Muscle of arm (tissue), 12 donors: Measurements from ENCODE around the gene MYMK. TPM values are rescaled to one million over a fixed set of nuclear protein-coding genes. Genes with fewer than 3 reads are reported as not detected.

Experiments
- DNase-seq: peaks from one replicate; pipeline ENCODE4 v3.0.0-alpha.2; 2013
- polyA plus RNA-seq, 12 donors: library from polyadenylated mRNA; unstranded; fragments of 120-200 nt; gene quantifications; one replicate each; pipeline ENCODE4 v1.2.1, GENCODE V29; 2013; ENCODE audit not compliant: insufficient read length in 12 of 12

MYMK gene
- polyA plus RNA-seq, 12 donors, result 18.1 to 68.0 (median 49.3) TPM; not detected in 1

DNA sequence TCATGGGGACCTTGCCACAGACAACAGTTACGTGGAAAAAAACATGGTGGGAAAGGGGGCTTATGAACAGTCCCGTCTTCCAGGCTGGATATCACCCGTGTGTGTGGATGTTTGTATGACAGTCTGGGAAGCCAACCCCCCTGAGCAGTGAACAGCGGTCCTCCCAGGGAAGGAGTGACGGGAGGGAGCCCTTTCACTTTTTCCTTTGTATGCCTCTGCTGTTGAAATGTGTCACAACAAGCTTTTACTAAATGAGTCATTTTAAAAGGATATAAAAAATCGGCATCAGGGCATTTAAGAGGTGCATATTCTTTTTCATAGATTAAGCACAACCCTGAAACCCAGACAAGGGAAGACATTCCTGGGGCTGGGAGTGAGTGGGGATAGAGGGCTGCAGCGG lies 5.1 kb downstream of the MYMK start:
- no peak for DNase-seq

DNA sequence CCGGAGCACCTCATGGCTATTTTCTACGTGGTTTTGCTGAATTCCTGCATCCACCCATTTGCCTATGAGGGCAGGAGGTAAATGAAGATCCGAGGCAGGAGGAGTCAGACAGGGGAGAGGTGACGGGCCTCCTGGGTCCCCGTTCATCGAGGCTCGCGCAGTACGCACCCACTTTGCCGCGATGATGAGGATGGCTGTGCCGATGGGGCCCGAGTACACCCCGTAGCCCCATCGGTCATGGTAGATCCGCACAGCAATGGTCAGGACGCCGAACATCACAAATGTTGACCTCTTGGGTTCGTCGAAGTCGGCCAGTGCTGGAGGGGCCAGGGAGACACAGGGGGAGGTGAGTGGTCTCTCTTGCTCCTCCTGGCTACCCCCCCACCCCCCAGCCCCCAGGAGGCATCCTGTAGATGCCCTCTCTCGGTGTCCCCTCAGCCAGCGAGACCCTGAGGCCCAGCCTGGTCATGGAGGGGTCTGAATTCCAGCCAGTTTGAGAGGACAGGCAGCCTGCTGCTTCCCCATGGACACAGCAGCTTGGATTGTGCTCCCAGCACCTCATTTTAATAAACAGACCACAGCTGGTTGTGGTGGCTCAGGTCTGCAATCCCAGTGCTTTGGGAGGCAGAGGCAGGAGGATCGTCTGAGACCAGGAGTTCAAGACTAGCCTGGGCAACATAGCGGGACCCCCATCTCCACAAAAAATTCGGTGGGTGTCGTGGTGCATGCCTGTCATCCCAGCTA lies 5.9 kb downstream of the MYMK start:
- no peak for DNase-seq

DNA sequence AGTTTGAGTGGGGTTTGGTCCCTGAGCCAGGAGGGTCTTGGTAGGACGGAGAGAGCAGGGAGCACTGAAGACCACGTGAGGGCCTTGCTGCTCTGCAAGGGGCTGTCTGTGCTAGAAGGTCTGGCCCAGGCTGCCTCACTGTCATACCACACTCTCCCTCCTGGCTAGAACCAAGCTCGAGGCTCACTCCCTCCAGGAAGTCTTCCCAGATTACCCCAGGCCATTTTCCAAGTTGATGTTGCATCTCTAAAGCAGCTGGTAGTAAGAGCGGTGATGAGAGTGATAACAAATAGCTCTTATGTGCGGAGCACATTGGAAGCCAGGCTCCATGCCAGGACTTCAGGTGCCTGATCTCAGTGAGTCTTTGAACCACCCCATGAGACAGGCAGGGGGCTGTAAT lies 6.6 kb downstream of the MYMK start:
- DNase-seq, result no peak

DNA sequence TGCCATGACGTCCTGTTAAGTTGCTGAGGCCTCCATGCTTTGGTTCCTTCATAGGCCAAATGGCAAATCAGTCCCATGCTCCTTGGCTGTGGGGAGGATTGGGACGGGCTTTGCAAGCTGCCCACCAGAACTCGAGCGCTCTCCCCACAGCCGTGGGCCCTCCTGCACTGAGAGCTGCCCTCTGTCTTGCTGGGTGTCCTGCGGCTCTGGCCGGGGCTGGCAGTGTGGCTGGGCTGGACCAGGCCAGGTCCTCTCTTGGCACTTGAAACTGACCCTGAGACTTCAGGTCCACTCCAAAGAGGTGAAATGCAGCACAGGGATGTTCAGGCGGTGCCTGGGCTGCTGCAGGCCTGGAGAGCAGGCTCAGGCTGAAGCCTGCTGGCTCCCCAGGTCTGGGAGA lies 7.0 kb downstream of the MYMK start:
- DNase-seq, result no peak

DNA sequence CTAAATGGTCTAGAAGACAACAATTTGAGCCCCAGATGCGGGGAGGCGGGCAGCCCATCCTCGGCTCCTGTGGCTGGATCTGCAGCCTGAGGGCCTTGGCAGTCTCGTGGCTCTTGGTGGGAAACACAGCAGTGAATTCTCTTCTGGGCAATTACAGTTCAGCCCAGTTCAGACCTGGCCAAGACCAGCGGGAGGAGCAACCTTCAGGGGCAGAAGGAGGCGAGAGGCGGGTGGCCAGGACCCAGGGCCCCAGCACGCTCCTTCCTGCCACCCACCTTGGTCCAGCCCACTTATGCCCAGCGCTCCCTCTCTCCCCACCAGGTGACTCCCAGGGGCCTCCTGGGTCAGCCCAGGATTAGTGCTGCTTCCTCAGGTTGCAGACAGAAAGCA lies 7.8 kb downstream of the MYMK start:
- no peak for DNase-seq

DNA sequence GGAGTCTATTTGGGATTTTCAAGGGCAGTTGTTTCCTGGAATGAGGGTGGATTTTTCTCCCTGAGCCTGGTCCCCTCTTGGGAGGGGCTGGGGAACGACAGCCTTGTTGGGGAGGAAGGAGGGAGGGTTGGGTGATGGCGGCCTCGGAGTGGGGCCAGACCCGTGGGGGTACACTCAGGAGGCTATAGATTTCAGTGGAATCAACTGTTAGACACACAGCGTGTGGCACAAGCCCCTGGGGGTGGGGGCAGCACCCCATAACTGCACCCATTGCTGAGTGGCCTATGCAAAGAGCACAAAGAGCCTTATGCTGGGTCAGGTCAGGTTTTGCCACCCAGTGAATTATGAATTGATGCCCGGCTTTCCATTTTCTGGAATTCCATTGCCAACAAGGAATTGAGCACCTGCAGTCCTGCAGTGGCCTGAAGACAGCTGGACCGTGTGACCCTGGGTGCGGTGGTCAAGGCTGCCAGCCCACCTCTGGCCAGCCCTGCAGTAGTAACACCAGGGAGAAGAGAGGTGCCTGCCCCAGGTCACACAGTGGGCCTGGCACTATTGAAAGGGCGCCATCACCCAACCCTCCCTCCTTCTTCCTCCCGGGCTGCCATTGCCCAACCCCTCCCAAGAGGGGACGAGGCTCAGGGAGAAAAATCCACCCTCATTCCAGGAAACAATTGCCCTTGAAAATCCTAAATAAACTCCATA lies 8.4 kb downstream of the MYMK start:
- DNase-seq, result no peak

DNA sequence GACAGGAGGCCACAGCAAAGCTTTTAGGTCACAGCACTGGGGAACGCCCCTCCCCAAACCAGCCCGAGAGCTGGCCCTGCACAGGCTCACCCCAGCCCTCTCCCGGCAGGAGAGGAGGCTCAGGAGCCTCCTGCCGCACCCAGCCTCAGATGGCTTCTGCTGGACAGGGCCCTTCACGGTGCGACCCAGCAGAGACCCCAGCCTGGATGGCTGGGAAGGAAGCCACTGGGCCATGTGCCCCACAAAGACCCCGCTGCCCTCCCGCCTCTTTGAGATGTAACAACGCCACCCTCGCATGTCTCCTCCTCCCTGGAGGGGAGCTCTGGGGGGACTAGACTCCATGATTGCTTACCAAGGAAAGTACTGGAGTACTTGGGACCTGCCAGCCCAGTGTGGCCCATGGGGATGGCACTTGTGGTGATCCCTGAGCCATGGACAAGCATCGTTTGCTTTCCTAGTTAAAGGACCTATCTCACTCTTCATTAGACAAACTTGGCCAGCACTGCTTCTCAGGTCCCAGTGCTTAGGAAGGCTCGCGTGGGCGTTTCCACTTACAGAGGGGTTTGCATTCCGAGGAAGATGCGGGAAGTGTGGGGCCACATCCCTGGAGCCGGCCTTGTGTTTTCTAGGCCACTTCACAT lies 9.0 kb downstream of the MYMK start:
- DNase-seq, result no peak

DNA sequence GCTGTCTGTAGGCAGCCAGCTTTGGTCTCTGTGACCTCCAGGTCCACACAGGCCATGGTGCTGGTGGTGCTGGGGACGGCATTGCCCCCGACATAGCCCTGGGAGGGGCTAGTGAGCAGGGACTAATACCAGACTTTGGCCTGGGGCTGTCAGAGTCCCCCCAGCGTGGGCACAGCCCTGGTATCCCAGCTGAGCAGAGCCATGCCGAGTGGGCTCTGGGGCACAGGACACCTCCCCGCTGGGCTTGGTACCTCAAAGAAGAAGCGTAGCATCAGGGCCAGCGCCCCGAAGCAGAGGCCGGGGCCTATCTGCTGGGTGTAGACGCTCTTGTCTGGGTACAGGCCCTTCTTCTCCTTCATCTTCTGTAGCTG lies 9.5 kb downstream of the MYMK start:
- no peak for DNase-seq

DNA sequence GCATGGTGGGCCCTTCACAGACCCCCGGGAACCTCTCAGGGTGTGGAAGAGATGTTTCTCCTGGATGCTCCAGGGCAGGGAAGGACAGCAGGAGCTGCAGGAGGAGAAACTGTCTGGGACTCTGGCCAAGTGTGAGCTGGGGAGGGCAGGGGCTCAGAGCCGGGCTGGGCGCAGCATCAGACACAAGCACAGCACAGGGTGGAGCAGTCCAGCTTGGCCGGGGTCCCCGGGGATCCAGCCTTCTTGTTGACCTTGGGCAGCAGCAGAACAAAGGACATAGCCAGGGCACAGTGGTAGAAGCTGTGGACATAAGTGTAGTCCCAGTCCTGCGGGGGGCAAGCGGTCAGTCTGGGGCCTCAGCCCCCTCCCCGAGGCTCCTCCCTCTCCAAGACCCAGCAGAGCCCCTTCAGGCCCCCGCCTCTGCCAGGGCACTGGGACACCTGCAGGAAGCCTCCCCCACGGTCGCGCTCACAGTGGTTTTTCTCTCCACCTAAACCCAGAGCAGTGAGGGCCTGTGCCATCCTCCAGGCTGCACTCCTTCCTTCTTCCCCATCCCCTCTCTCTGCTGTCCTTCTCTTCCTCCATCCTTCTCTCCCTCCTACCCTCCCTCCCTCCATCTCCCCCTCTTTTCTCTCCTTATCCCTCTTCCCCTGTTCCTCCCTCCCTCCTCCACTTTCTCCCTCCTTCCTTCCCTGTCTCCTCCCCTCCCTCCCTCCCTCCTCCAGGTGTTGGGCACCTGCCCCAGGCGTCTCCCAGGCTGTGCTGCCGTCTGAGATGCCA lies 10.1 kb downstream of the MYMK start:
- no peak for DNase-seq

DNA sequence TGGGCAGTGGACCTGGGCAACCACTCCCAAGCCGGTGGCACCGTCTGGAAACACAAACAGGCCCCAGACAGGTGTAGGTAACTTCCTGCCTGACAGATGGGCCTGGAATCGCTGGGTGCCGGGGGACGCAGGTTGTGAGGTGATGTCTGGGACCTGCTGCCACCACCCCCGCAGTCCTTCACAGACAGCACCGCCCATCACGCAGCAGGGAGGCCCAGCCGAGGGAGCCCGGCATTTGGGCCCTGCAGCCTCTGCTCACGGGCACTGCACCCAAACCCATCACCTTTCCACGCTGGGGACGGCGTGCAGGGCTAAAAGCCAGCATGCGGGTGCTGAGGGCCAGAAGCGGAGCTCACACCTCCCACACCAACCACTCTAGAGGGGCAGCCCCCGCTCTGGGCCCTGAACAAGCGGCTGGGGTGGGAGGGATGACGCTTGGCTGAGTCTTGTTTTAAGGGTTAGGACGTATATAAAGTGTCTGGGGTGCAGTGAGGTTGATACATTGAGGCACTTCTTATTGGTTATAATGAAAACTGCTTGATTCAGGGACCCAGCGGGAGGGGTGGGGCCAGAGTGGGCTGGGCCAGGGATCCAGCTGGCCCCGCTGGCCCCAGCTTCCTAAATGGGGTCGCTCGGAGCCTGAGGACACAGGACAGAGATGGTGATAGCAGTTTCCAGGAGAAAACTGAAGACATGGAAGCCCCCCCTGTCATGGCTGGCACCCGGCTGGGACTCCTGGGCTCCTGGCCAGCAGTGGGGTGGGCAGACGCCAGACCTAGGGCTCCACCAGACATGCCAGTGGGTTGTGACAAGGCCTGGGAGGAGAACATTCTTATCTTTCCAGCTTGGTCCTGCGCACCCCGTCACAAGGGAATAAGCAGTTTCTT lies 11.3 kb downstream of the MYMK start:
- no peak for DNase-seq

DNA sequence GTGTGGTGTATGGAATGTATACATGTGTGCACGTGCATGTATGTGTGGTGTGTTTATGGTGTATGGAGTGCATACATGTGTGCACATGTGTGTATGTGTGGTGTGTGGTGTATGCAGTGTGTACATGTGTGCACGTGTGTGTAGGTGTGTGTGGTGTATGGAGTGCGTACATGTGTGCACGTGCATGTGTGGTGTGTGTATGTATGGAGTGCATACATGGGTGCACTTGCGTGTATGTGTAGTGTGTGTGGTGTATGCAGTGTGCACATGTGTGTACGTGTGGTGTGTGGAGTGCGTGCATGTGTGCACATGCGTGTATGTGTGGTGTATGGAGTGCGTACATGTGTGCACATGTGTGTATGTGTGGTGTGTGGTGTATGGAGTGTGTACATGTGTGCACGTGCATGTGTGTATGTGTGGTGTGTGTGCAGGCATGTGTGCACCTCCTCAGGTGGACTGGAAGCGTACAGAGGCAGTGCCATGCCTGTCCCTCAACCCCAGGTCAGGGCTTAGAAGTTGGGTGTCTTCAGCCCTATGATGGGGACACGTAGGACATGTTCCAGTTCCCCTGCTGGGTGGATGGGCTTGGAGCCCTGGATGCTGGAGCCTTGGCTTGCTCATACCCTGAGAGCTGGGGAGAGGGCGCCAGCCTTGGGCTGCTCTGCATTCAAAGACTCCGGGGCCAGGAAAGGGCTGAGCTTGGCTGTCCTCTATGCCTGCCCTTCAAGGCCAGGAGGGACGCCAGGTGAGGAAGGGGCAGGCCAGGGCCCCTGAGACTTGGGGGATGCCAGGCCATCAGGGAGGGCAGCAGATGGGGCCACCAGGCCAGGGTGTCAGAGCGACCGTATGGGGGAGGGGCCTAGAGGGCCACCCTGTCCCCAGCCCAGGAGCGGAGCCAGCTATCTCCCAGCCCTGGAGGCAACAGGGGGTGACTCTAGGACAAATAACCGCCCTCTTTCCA lies 12.2 kb downstream of the MYMK start:
- no peak for DNase-seq

DNA sequence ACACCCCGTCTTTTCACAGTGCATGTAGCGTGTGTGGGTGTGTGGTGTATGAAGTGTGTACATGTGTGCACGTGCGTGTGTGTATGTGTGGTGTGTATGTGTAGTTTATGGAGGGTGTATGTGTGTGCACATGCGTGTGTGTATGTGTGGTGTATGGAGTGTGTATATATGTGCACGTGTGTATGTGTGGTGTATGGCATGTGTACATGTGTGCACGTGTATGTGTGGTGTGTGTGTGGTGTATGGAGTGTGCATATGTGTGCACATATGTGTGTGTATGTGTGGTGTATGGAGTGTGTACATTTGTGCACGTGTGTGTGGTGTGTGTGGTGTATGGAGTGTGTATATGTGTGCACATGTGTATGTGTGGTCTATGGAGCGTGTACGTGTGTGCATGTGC lies 13.2 kb downstream of the MYMK start:
- DNase-seq, result no peak

DNA sequence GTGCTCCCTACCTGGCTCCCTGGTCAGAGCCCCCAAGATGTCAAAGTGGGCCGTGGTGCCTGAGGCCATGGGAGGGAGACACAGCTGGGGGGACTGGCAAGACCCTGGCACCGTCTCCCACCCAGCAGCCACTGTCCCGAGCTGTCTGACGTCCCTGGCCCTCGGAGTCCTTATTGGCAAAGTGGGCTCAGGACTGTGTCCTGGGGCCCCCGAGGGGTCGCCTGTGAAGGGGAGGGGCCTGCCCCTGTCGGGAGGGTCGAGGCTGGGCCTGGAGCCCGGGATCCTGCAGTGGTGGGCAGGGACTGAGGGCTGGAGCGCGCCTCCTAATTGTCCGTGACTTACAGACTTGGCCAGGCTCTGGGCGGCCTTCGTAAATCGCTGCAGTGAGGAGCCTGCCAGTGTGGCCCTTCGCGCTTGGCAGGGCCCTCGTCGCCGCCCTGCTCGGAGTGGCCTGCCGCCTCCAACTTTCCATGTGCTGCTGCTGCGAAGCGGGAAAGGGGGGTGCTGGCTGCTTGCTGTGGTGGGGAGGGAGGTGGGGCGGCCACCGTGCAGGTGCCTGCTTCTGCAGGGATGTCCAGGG lies 13.7 kb downstream of the MYMK start:
- no peak for DNase-seq

DNA sequence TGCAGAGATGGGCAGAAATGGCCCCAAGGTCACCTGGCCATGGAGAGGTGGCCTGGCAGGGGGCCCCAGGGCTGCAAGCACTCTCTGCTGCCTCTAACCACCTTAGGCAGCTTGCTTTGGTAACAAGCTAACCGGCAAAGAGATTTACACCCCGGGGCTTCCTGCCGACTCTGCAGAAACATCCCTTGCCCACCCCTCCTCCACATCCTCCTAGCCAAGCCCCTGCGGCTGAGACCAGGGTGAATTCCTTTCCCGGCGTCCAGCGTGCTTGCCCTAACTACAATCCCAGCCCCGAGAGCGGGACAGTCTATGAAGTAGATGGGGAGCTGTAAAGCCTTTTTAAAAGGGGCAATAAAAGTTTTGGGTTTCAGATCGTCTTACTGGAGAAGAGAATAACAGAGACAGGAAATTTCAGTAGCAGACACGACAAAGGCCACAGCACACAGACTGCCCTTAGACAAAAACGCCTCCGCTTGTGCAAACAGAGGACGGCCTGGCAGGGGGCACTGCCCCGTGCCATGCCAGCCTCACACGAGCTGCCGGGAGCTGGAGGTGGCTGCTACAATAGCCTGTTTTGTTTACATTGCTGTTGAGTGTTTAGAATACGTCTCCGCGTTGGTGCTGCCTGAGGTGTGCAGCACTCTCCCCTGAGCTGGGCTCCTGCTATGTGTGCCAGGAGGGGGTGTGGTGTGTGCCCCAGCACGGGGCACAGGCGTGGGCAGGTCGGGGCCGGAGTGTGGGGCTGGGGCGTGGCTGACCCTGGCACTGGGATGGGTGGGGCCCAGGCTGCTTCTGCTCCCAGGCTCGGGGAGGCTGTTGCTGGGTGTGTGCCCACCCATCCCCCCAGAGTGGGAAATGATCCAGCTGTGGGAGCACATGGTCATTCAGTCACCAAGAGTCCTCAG lies 15.3 kb downstream of the MYMK start:
- no peak for DNase-seq

DNA sequence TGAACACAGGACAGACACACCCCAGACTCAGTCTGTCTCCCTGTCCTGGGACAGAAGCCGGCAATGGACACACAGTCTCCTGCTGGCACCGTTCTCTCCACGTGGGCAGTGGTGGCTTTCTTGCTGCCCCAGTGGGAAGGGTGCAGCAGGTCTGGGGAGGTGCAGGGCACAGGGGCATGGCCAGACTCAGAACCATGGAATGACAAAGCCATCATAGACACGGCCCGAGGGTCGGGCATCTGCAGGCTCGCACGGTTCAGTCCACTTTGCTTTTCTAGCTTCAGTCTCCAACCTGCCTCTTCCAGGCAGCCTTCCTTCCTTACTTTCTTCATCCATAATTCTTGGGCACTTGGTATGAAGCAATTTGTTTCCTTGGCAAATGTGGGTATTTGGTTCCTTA lies 16.7 kb downstream of the MYMK start:
- no peak for DNase-seq

DNA sequence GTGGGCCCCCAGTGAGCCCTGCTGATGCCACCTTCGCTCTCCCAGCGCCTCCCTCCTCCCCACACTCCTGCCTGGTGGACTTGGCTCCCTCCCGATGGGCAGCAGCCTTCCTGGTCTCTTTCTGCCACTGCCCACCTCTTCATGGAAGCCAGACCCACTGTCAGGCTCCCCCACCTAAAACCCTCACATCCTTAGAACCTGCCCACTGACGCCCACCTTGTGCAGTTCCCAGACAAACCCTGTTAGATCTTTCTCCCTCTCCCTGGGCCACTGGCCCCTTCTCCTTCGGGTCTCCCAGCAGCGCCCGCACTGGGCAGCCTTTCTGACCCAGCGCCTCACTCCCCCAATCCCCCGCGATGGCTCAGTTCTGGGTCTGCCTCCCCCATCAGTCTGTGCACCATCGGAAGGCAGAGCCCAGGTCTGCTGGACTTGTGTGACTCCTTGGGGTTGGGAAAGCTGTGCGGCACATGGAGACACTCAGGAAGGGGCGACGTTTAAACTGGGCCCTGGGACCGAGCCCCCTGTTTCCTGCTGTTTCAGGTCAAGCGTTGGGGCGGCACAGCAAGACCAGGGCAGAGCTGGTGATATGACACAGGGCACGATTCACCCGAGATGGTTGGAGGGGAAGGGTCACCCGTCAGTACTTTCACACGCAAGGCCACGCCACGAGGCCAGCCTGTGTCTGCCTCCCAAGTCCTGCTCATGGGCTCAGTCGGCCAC lies 17.4 kb downstream of the MYMK start:
- DNase-seq, result no peak

DNA sequence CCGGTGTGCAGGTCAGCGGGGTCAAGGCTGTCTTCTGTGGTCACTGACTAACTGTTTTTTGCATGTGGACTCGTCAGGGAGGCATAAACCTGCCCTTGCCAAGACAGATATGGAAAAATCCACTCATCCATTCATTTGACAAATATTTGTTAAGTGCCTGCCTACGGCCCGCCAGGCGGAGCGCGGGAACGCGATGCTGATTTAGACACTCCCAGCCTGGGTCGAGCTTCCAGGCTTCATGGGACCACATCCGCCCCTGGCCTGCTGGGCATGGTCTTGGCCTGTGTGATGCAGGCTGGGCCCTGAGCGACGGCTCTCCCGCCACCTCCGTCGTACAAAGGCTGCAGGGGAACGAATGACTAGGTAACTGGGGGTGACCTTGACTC lies 18.1 kb downstream of the MYMK start:
- DNase-seq, result no peak
